ENCODE data around the gene OR13J1. TPM values are rescaled to one million over a fixed set of nuclear protein-coding genes. Genes with fewer than 3 reads are reported as not detected.
A peak's percentile ranks its signal among the peaks of the same experiment; 100 is the strongest.

OR13J1 gene
- total RNA-seq, 1 donor from 2014 or later = not detected

DNA sequence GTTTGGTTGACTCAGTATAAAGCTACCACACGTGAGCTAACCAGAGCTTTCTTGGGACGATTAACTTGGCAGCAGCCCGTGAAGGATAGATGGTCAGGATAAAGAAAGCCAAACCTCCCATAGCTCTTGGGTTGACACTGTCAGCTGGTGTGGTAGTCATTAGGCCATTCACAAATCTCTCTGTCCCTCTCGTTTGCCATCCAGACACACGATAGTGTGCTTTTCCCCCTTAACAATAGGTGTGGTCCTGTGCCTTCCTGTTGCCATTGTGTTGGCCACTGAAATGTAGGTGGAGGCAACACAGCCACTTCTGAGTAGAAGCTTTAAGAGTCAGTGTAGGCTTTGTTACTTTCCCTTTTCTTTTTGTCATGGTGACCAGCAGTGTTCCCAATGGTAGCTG lies 11.7 kb downstream of the OR13J1 start:
- no peak for DNase-seq (ENCODE audit: low read depth)

DNA sequence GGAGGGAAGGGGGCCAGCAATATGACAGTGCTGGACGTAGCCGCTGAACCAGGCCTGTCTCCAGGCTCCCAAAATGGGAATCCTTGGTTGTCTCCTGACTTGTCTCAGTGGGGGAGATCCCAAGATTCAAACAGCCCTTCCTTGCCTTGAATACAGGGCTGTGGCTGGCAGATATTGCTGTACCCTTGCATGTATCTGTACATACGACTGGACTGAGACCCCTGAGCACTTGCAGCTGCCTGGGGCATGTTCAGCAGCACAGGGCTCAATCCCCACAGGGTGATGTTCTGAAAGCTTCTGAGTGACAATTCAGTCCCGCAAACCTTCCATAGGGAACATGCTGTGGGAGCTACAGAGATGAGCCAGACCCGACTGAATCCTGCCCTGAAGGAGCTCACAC lies 13.3 kb downstream of the OR13J1 start:
- no peak for DNase-seq (ENCODE audit: low read depth)

DNA sequence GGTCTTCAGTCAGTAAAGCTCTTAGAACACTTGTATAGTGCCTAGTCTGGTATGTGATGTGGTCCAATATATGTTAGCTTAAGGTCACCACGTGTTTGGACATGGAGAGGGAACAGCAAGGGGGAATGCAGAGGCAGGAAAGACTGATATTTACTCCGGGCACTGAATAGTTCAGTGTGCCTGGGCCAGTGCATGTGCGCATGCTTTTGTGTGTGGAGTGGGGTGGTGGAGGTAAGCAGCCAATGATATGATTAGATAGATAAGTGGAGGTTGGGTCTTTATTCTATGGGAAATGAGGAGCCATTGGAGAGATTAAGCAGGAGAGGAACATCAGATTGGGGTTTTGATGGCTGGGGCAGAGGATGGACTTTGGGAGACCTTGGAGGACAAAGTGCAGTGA lies 14.0 kb downstream of the OR13J1 start:
- DNase-seq (ENCODE audit: low read depth) = no peak

DNA sequence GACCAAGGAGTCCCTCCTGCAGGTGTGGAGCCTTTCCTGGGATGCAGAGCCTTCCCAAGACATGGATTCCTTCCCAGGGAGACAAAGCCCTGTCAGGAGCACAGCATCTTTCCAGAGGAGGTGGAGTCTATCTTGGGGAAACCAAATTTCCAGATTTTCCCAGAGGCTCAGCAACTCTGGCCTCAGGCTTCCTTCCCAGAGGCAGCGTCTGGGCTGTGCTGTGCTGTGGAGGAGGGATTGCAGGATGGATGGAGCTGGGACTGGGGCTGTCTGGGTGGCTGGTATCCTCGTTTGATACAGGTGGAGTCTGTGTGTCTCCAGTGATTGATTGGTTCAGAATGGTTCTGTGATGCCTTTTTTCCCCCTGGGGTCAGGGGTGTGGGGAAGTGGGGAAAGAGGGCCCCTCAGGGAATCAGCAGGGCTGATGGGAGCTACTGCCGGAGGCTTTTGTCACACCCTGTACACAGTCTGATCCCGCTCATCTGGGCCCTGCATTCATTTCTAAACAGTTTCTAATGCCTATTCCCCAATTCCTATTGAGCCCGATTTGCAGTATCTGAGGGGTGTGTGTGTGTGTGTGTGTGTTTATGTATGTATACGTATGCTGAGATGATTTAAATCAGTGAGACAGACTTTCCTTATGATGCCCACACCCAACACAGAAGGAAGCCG lies 16.0 kb downstream of the OR13J1 start:
- no peak for DNase-seq (ENCODE audit: low read depth)

DNA sequence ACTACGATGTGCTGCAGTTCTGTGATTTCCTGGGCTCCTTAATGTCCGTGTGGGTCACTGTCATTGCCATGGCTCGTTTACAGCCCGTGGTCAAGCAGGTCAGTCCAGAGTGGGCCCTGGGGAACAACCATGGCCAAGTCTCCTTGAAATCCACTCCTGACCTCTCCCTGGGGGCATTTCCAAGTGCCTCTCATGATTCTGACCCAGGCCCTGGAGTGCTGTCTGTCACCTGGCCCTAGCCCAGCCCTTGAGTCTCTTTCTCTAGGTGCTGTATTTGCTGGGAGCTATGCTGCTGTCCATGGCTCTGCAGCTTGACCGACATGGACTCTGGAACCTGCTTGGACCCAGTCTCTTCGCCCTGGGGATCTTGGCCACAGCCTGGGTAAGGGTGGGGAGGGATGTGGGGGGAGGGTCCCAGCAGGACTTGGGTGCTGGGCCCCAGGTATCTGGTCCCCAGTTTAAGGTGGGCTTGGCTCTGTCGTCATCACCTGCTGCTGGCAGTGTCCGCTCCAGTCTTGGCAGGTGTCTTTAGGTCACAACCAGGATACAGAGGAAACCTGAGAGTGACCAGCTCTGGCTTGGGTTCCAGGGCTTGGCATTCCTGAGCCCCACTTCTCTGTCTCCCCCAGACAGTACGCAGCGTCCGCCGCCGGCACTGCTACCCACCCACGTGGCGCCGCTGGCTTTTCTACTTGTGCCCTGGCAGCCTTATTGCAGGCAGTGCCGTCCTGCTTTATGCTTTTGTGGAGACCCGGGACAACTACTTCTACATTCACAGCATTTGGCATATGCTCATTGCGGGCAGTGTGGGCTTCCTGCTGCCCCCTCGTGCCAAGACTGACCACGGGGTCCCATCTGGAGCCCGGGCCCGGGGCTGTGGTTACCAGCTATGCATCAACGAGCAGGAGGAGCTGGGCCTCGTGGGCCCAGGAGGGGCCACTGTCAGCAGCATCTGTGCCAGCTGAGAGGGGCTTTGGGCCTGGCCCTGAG lies 17.0 kb downstream of the OR13J1 start:
- DNase-seq (ENCODE audit: low read depth) = no peak

DNA sequence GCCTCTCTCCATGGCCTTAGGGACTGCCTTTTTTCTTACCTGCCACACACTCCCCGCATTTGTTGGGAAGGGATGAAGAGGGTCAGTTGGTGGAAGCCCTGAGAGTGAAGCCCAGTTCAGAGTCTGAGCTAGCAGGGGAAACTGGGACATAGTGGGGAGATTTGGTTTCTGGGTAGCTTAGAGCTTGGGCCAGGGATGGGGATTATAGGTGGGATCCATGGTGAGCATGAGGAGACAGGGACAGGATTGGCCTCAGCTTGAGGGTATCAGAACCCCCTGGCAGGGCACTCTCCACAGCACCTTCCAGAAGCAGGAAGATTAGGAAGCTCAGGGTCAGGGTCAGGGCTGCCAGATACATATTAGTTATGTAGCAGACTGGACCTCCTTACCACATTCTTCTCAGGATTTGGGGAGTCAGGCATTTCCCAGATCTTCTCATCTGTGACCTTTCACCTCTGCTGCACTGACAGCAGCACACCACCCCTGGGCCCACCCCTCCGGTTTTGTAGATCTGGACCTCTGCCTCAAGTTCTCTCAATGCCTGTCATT lies 17.9 kb downstream of the OR13J1 start:
- DNase-seq (ENCODE audit: low read depth) = no peak

DNA sequence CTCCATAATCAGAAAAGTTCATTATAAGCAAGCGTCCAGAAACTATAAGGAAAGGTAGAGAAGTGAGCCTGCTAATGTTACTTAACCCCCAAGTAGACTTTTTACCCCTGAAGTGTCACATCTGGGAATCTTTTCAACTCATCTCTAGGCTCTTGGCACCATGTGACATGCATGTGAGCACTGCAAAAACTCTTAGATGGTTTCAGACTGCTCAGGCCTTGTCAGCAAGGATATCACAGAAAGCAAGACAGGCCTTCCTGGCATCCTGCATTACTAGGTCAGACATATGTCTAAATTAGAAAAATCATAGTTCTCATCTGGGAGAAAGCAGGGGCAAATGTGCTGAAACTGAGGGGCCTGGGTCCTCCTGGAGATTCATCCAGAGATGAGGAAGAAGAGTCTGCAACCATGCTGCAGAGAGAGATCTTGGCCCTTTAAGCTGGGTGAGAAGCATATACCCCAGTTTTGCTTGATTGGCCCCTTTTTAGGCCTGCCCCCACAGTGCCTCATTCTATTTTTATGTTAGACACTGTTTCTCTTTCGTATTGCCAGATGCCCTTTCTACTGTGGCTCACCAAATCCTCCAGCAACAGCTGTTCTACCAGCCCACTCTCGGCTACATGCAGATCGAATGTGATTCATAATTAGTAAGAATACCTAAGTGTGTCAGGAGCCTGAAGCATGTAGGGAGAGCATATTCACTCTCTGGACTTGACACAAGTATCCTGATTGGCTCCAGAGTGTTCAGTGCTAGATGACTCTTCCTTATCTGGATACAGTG lies 22.2 kb downstream of the OR13J1 start:
- peak; percentile 28 for DNase-seq (ENCODE audit: low read depth)

DNA sequence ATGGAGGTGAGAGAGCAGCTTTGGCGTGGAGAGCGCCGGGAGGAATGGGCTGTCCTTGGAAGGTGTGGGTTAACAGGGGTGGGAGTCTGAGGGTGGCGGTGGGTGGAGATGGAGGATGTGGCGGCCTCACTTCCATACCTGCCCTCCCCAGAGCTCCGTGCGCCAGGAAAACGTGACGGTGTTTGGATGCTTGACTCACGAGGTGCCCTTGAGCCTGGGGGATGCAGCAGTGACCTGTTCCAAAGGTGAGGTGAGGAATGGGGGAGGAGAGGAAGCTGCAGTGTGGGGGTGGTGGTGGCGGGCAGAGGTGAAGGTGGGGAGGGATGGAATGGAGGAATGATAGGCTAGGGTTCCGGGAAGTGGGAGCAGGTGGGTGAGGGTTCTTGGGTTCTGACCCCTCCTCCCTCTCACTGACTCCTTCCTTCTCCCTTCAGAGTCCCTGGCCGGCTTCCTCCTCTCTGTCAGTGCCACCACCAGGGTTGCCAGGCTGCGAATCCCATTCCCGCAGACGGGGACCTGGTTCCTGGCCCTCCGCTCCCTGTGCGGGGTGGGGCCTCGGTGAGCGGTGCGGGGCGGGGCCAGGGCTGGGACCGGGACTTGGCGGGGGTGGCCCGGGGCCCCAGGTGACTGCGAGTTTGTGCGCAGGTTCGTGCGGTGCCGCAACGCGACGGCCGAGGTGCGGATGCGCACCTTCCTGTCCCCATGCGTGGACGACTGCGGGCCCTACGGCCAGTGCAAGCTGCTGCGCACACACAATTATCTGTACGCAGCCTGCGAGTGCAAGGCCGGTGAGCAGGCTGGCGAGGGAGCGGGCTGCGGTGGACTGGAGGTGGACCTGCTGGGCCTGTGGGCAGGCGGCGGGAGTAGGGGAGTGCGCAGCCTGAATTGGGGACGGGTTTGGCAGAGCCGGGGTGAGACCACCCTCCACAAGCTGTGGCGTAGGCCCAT lies 24.1 kb downstream of the OR13J1 start:
- DNase-seq (ENCODE audit: low read depth) = no peak

DNA sequence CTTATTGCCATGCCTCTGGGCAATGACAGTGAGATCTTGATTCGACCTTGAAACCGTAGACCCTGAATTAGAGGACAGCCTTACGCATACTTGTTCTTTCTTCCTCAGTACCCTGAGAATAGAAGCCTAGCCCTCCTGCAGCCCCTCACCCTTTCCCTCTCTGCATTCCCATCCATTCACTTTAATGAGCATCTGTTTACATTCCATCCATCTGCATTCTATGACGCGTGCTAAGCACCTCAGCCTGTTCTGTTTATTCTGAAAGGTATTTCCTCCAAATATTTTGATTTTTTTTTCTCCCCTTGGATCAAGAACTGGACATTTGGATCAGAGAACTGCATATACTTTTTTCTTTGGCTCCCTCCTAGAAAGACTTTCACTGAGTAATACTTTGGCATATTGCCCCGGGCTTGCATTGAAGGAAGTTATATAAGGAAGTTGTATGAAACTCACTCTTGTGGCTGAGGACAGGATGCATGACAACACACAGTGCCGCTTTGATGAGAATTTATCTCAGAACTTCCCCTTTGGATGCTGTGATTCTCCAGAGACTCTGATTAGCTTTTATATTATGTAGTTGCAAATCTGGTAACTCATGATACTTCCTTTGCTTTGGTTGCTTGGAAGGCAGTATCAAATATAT lies 25.5 kb downstream of the OR13J1 start:
- peak; percentile 71 for DNase-seq (ENCODE audit: low read depth)

DNA sequence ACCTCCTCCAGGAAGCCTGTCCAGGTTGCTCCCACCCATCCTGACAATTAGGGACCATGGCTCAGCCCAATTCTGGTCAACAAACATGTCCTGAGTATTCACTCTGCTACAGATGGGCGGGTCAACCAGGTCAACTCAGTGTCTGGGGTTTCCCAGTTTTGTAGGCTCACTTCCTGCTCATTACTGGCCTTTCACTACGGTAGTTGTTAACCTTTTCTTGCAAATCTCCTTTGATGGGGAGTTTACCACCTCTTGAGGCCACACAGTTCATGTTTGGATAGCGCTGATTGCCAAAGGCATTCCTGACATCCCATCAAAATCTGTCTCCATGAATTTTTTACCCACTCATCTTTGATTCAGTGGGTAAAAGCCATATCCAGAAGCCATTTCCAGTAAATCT lies 27.4 kb downstream of the OR13J1 start:
- DNase-seq (ENCODE audit: low read depth) = no peak

DNA sequence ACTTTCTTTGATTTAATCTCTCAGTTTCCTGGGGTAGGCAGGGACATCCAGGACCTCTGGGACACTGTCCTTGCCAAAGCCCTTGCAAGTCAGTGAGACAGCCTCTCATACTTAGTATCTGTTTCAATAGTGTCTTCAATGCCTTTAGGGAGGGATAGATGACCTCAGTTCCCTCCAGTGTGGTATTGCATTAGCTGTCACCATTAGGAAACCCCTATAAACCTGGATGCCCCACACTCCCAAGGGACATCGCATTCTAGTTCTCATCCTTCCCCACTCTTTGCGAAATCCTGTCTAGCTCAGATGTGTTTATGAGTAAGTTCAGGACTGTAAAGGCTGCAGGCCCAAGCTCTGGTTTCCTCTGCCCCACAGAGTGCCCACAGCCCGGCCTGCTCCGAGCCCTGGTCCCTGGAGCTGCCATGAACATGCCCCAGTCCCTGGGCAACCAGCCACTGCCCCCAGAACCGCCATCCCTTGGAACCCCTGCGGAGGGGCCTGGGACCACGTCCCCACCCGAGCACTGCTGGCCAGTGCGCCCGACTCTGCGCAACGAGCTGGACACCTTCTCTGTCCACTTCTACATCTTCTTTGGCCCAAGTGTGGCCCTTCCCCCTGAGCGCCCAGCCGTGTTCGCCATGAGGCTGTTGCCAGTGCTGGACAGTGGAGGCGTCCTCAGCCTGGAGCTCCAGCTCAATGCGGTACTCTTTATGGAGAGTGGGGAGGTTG lies 28.0 kb downstream of the OR13J1 start:
- no peak for DNase-seq (ENCODE audit: low read depth)

DNA sequence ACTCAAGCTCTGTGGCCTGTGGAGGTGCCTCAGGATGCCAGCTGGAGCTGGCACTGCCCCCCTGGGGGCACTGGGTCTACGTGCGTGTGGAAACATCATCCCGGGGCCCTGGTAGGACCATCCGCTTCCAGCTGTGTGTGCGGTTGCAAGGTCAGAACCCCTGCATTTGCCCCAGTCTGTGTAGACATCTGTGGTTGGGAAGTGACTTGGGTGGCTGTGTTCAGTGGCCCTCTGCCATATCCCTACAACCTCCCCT lies 28.6 kb downstream of the OR13J1 start:
- DNase-seq (ENCODE audit: low read depth) = no peak

DNA sequence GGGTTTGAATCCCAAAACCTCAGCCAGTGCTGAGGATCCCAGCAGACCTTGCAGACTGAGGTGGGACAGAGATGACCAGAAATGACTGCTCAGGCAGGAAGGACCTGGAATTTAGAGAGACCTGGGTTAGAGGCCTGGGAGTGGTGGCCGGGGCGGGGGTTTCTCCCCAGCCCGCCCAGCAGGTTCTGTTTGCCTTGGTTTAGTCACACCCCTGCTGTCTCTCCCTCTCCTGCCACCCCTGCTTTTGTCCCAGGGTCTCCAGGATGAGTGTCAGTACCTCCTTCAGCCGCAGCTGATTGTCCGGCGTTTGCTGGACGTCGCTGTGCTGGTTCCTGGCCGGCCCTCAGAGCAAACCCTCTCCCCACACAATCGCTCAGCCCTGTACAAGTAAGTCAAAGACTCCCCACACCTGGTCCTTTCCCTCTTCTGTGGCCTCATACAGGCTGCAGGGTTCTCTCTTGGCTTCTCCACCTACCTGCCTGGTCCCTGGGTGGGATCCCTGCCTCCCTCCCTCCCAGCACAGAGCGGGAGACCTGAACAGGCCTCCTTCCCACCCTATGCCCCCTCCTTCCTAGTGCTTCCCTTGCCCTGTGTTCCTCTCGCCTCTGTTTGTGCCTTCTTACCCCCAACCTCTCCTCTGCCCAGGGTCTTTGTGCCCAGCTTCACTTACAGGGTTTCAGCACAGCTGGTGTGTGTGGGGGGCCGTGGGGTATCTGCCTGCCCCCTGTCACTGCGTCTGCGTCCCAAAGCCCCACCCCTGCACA lies 29.1 kb downstream of the OR13J1 start:
- DNase-seq (ENCODE audit: low read depth) = no peak

DNA sequence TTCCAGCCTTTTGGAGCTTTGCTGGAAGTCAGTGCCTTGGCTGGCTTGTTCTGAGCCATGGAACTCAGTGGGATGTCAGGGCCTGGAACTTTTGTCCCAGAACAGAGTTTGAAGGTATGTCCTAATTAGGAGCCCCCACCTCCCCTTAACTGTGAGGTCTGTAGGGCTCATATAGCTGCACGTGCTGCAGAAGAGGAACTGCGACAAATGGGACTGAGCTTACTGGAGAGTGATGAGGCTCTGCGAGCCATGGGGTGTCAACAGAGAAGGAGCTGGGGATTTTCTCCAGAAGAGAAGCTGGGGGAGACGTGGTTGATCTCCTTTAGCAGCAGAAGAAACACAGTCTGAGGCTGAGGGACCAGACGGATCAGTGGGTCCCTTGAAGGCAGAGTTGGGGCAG lies 30.3 kb downstream of the OR13J1 start:
- no peak for DNase-seq (ENCODE audit: low read depth)

DNA sequence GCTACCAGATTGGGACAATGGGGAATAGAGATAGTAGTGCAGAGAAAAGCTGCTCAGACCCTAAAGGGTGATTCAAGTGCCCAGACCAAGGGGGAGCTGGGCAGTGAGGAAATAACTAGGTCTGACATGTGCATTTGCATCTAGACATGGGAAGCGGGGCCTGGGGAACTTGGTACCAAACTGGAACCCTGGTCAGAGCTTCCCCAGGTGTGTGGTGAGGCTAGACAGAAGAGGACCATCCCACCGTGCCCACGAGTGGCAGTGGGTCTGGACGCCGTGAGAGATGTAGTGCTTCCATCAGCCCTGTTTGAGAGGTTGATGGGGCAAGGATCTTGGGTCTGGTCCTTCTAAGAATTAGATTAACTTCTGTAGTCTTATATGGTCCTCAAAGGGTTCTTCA lies 33.6 kb downstream of the OR13J1 start:
- DNase-seq (ENCODE audit: low read depth) = no peak

DNA sequence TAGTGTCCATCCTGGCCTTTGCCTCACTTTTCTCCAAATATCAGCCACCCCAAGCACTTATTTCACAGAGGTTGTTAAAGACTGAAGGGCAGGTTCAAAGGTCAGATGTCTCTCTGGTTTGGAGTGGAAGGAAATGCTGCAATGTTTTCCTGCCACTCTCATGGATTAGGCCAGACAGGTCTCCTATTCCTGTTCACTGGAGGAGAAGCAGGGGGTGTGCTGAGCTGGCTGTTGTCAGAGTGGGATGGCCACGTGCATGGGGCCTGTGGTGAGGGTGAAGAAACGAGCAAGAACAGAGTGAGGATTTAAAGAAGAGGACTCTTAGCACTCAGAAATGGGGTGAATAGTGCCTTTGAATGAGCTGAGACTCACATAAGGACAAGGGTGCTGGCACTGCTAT lies 34.4 kb downstream of the OR13J1 start:
- DNase-seq (ENCODE audit: low read depth) = no peak

DNA sequence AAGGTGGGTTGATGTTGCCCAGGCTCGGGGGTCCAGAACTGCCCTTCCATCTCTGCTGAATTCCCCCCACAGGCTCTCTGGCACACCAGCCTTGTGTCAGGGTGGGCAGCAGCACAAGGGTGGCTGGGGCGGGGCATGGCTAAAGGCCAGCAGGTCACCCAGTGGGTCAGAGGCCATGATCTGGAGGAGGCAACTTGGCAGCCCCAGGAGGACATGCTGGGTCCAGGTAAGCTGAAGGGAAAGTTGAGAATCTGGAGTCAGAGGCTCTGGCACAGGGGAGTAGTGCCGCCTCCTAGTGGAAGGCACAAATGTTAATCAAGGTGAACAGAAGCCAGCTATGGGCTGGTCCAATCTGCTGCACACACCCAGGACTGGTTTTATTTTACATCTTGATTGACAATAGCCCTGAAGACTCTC lies 35.0 kb downstream of the OR13J1 start:
- no peak for DNase-seq (ENCODE audit: low read depth)

DNA sequence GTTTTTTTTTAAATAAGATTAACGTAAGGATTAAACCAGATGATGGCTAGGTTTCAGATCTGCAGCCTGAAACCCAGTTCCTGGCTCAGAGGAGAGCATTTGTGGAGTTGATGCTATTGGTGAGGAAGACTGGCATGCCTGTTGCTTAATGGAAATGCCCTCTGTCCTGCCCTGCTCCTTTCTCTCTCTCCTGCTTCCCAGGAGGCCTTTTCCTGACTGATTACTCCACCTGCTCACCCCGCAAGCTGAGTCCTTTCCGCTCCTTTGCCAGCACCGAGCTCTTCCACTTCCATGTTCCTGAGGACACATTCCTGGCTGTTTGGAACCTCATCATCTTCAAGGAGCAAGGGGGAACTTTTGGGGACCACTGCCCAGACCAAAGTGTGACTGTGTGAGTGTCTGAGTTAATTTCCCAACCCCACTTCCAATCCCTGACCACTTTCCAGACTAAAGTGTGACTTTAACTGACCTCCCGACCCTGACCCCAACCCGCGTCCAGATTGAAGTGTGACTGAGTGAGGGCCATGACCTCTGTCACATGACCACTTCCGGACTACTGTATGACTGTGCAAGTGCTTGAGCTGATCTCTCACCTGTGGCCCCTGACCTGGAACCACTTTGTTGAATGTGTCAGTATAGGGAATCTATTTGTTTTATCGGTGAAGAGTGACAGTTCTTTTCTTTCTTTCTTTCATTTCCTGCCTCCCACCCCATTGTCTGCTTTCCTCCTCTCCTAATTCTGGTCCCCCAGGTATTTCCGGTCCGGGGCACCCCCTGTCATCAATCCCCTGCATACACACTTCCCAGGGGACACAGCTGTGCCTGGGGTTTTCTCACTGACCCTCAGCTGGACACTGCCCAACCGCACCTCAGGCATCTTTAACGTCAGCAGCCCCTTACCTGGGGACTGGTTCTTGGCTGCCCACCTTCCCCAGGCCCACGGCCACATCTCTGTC lies 35.7 kb downstream of the OR13J1 start:
- no peak for DNase-seq (ENCODE audit: low read depth)

Data from renal cortical epithelial cell (primary cell).